Measurements from ENCODE around the gene USP49.

- TF ChIP-seq POLR2AphosphoS5 (IDR thresholded peaks at IDR 0.05) = peak in 2 of 3 donors; percentile 8 to 16
- TF ChIP-seq CTCF (IDR thresholded peaks at IDR 0.05) = no peak
- TF ChIP-seq POLR2A (IDR thresholded peaks at IDR 0.05) = no peak
Observed at GRCh38 chr6:41895300-41896233, at the start of gene USP49.

Measured in stomach (tissue), 4 donors.